Peyer's patch (tissue), 4 donors: ENCODE measurements around the gene MAGI3. TPM values are rescaled to one million over a fixed set of nuclear protein-coding genes. Genes with fewer than 3 reads are reported as not detected.

Experiments used
- DNase-seq, 3 donors: peaks; one replicate each; pipeline ENCODE4 v3.0.0-alpha.2; 2017 to 2019
- H3K27ac ChIP-seq, 4 donors: fragments of 200-600 bp; sonication (generic); one replicate each; pipeline ENCODE4 v1.5.1; 2016 to 2019
- H3K27me3 ChIP-seq, 2 donors: fragments of 200-600 bp; sonication (generic); one replicate each; pipeline ENCODE4 v1.5.1; 2019
- H3K36me3 ChIP-seq, 3 donors: fragments of 200-600 bp; sonication (generic); one replicate each; pipeline ENCODE4 v1.5.1; 2016 to 2019
- H3K4me1 ChIP-seq, 4 donors: fragments of 200-600 bp; sonication (generic); one replicate each; pipeline ENCODE4 v1.5.1; 2016 to 2019
- H3K4me3 ChIP-seq, 4 donors: fragments of 200-600 bp; sonication (generic); 1 replicate in 3 of 4; 2 replicates in 1 of 4; pipeline ENCODE4 v1.5.1; 2016 to 2019; ENCODE audit warnings: mild to moderate bottlenecking in 1 of 4
- H3K9me3 ChIP-seq, 4 donors: fragments of 200-600 bp; sonication (generic); one replicate each; pipeline ENCODE4 v1.5.1; 2016 to 2019; ENCODE audit warnings: mild to moderate bottlenecking in 1 of 4
- CTCF ChIP-seq, 6 experiments: fragments of 450-650 bp in 4 of 6; fragments of 200-600 bp in 2 of 6; sonication (generic) in 1 of 6; IDR thresholded peaks; one replicate each; pipeline ENCODE4 v1.5.1; 2017 to 2019; ENCODE audit warnings: antibody characterized with exemption in 6 of 6, mild to moderate bottlenecking in 3 of 6, moderate library complexity in 1 of 6
- POLR2A ChIP-seq, 2 donors: fragments of 450-650 bp; IDR thresholded peaks; one replicate each; pipeline ENCODE4 v1.5.1; 2017; ENCODE audit warnings: antibody characterized with exemption in 2 of 2, mild to moderate bottlenecking in 2 of 2, moderate library complexity in 2 of 2
- total RNA-seq, 4 donors: library from RNA; depleted of rRNA; stranded (reverse); fragments of >200 nt; gene quantifications; one replicate each; pipeline ENCODE4 v1.1.0, GENCODE V29; 2016

Gene MAGI3
- total RNA-seq, 4 donors from 2014 or later: 60.2 to 120 (median 103) TPM

GRCh38 chr1:113452921-113453770, 62.8 kb downstream of the MAGI3 start:
- Histone ChIP-seq H3K27ac (no peak overlapping the region), H3K9me3 (no peaks in the 10 kb centered on the region), H3K4me3 (no peak overlapping the region), H3K36me3 (no peaks in the 10 kb centered on the region), H3K4me1 (peaks cover 0 to 8% (median 2%) of the 10 kb centered on the region in 4 donors), H3K27me3 (no peaks in the 10 kb centered on the region)
- DNase-seq: peak in 1 of 3 donors; percentile 49
- TF ChIP-seq POLR2A (IDR thresholded peaks at IDR 0.05) (no peak), CTCF (IDR thresholded peaks at IDR 0.05) (peak in 4 of 6 experiments; percentile 43 to 69 (median 67))

- TF ChIP-seq POLR2A (IDR thresholded peaks at IDR 0.05) (no peak), CTCF (IDR thresholded peaks at IDR 0.05) (peak in 3 of 6 experiments; percentile 19 to 34 (median 26))
- no peak overlapping the region for H3K27ac ChIP-seq
- H3K27me3 ChIP-seq: no peaks in the 10 kb centered on the region
- no peaks in the 10 kb centered on the region for H3K36me3 ChIP-seq
- H3K9me3 ChIP-seq: no peaks in the 10 kb centered on the region
- DNase-seq: no peak
- peaks cover 0 to 8% (median 2%) of the 10 kb centered on the region in 4 donors for H3K4me1 ChIP-seq
- no peak overlapping the region for H3K4me3 ChIP-seq
Measured at GRCh38 chr1:113453771-113454083, 63.4 kb downstream of the MAGI3 start.

- DNase-seq: no peak
- no peak overlapping the region for H3K27ac ChIP-seq
- no peaks in the 10 kb centered on the region for H3K9me3 ChIP-seq
- no peak overlapping the region for H3K4me3 ChIP-seq
- TF ChIP-seq CTCF (IDR thresholded peaks at IDR 0.05) (no peak), POLR2A (IDR thresholded peaks at IDR 0.05) (no peak)
- H3K4me1 ChIP-seq: peaks cover 0 to 8% (median 2%) of the 10 kb centered on the region in 4 donors
- H3K36me3 ChIP-seq: no peaks in the 10 kb centered on the region
- H3K27me3 ChIP-seq: no peaks in the 10 kb centered on the region
Measured at GRCh38 chr1:113455374-113455773, 65.1 kb downstream of the MAGI3 start.

GRCh38 chr1:113456967-113457366, 66.7 kb downstream of the MAGI3 start:
- Histone ChIP-seq H3K27me3 (no peaks in the 10 kb centered on the region), H3K36me3 (no peaks in the 10 kb centered on the region), H3K4me3 (no peak overlapping the region), H3K4me1 (peaks cover 0 to 3% (median 1%) of the 10 kb centered on the region in 4 donors), H3K27ac (no peak overlapping the region), H3K9me3 (no peaks in the 10 kb centered on the region)
- TF ChIP-seq POLR2A (IDR thresholded peaks at IDR 0.05) (no peak), CTCF (IDR thresholded peaks at IDR 0.05) (no peak)
- peak in 1 of 3 donors; percentile 46 for DNase-seq

- Histone ChIP-seq H3K4me1 (no peaks in the 10 kb centered on the region), H3K4me3 (no peak overlapping the region), H3K27me3 (no peaks in the 10 kb centered on the region), H3K36me3 (no peaks in the 10 kb centered on the region), H3K27ac (no peak overlapping the region), H3K9me3 (no peaks in the 10 kb centered on the region)
- no peak for TF ChIP-seq CTCF (IDR thresholded peaks at IDR 0.05)
- TF ChIP-seq POLR2A (IDR thresholded peaks at IDR 0.05): no peak
- DNase-seq: no peak
Measured at GRCh38 chr1:113459279-113459678, 69.0 kb downstream of the MAGI3 start.
